HG03025 (cell line): Measurements from ENCODE around the gene SPACA9.

Experiments used
- ATAC-seq: cut with Tn5 transposase; IDR thresholded peaks from one replicate; pipeline ENCODE4 v1.9.1; 2021; ENCODE audit warnings: mild to moderate bottlenecking, moderate library complexity; ENCODE audit not compliant: unreplicated experiment, low FRiP score

Gene SPACA9

DNA sequence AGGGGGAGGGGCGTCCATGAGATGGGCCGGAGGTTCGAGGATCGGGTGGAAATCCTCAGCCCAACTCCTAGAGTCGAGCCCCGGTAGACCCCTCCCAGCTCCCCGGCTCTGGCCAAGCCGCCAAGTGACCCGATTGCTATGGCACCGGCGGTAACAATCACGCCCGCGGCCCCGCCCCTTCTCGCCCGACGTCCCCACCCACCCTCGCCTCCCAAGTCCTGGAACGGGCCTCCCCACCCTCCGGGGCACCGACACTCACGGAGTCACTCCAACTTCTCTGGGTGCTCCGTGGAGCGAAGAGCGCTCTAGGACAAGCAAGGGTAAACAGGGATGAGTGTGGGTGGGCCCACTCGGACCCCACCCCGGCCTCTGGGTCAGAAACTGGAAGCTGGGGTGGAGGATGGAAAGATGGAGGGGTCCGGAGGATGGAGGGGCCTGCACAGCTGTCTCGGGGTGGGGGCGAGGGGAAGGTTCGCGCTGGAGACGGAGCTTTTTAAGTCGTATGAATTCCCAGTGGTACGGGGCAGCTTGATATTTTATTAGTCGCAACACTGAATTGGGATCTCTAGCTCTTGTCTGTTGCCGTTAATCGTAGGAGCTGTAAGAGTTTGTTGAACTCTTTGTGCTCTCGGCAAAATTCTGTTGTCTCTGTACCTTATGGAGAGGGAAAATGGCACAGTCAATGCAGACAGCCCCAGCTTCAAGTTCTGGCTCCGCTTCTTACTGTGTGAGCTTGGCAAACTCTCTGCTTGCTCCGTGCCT is at the start of gene SPACA9:
Gene SPACA9 (plus strand): TSS at position 204 of the 762 bp plus-strand sequence. CDS start 5,050 bp downstream, outside the sequence.
- ATAC-seq: no peak

DNA sequence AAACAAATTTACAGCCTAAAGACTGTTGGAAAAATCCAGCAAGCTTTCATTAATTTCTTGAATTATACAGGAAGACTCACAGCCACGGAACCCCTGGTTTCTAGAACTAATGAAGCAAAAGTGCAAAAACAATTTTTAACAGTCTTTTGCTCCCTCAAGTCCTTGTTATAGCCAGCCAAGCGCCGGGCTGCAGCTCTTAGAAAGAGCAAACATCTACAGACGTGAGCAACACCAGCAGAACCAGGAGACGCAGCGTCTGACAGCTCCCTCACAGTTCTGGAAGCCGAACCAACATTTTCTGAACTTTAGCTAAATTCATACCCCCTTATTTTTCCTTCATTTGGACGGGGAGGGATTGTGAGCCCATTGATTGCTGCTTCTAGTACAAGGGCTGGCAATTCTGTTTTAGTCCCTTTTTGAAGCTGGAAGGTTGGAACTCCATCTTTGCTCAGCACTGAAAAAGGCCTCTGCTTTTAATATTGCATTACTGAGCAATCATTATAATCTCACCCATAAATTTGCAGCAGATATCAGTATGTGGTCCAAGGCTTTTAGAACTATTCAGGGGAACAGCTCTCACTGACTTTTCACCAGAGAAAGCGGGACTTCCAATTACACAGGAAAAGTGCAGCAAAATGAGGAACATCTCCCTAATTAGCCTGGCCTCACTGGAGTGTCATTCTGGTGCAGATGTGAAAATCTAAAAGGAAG is 46.4 kb upstream of the SPACA9 start:
- no peak for ATAC-seq

DNA sequence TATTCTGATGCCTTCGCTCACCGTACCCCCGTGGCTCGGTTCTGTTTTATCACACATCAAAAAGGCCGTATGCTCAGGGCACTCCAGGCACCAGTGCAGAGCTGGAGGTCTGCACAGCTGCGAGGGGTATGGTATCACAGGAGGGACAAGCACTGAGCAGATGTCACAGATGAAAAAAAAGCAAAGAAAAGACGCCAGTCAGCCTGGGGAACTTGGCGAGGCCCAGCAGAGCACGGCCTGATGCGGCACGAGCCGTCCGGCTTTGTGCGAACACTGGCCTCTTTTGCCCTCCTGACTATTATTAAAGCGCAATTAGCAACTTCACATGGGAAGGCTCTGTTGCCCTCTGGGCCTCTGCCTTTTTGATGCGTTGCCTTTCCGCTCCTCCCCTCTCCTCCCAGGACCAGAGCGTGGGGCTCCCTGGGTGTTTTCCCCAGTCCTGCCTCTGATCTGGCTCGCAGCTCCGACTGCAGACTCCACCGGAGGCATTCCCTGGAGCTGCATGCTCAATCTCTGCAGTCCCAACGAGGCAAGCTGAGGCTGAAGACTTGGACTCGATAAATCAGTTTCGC is 45.1 kb upstream of the SPACA9 start:
- no peak for ATAC-seq

DNA sequence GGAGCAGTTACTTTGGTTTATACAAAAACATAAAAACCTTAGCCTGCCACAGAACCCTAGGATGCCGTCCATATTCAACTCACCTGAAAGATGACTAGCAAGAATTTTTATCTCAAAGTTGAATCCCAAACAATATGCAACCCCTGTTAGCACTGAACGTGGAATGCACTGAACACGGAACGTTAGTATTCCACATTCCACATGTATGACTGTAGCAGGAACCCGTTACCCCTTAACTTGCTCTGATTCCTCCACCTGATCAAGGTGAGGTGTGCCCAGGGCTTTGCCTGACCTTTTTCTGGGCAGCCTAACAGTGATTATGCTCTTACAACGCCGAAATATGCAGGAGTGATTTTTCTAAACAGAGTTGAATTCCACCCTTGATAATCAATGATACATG is 44.4 kb upstream of the SPACA9 start:
- no peak for ATAC-seq

DNA sequence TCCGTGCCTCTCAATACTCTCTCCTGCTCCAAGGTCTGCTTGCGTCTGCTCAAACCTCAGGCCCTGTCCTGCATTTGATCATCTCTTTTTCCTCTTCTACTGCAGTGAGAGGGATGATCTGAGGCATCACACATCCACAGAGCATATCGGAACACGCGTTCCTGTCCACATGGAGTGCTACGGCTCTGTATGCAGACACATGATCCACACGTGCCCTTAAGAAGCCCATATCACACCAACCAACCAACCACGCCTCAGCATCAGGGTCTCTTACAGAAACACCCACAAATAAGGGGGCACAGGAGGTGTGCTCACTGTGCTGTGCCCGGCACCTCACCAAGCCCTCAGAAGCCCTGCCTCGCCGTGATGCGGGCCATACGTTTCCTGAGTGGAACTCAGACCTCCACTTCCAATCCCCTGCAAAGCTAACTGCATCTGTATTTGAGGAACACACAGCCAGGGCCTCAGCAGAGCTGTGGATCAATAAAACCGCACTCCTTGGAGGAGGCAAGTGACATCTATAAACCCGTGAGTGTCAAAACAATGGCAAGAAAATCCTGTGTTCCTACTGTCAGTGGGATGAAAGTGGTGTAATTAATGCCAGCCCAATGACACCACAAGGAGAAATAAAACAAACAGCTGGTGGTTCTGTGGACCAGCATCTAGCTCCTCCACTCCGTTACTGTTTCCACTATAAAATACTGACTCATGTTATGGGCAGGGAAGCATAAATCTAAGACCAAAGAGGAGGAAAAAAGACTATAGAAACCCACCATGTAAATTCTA is 41.0 kb upstream of the SPACA9 start:
- ATAC-seq: no peak

DNA sequence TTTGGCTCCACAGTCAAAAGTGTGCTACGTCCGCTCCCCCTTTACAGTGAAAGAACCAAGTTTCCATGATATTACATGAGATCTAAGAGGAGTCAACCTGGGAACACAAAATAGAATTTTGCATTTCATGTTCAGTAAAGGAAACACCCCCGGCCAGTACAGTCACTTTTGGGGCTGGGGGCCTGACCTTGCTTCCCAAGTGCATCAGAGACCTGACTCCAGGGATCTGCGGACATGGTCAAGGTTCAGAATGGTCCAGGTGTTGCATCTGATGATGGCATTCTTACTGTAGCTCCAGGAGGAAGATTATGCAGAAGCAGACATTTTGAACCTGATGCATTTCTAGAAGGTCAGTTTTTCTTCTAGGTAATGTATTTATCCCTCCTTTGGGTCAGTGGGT is 40.4 kb upstream of the SPACA9 start:
- no peak for ATAC-seq

DNA sequence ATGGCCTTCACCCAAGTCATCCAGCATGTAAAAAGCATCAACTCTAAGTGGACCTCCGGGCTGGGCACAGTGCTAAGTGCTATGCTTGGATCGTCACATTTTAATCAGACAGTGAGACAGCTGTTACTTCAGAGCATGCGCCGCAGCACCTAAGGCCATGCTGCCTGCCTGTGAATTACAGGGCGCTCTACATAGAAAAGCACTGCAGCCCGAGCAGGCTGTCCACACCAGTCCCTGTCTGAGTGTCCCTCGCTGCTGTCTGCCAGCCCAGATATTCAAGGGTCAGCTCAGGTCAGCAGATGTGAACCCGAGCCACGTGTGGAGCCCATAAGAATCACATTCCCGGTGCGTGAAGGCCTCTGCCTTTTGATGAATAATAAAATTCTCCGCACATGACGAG is 37.7 kb upstream of the SPACA9 start:
- no peak for ATAC-seq

DNA sequence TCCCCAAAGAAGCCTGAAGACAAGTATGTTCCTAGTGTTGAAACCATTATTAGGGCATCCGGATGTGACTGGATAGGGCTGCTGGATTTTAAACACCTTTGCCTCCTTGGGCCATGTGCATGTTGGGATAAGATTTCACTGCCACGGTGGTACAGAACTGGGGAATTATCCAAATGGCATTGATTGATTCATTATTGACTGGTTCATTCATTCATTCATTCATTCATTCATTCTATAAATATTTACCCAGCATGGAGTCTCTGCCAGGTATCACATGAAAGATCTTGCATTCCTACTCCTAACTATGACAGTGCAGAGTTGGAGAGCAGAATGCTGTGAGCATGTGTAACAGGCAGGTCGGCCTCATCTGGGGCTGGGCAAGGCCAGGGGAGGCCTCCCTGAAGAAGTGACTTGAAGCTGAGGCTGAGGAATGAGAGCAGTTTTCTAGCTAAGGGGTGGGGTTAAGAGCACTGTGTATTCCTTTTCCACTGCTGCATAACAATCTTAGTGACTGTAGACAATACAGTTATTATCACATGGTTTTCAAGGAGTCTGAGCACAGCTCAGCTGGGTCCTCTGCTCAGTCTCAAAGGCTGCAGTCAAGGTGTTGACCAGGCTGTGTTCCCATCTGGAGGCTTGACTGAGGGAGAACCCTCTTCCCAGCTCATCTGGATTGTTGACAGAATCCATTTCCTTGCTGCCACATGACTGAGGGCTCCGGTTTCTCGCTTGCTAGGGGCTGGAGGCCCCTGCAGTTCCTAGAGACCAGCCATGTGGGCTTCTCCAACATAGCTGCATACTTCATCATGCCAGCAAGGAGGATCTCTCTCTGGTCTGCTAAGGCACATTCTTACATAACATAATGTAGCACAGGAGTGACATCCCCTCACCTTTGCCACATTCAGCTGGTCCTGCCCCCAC is 36.3 kb upstream of the SPACA9 start:
- ATAC-seq: no peak

DNA sequence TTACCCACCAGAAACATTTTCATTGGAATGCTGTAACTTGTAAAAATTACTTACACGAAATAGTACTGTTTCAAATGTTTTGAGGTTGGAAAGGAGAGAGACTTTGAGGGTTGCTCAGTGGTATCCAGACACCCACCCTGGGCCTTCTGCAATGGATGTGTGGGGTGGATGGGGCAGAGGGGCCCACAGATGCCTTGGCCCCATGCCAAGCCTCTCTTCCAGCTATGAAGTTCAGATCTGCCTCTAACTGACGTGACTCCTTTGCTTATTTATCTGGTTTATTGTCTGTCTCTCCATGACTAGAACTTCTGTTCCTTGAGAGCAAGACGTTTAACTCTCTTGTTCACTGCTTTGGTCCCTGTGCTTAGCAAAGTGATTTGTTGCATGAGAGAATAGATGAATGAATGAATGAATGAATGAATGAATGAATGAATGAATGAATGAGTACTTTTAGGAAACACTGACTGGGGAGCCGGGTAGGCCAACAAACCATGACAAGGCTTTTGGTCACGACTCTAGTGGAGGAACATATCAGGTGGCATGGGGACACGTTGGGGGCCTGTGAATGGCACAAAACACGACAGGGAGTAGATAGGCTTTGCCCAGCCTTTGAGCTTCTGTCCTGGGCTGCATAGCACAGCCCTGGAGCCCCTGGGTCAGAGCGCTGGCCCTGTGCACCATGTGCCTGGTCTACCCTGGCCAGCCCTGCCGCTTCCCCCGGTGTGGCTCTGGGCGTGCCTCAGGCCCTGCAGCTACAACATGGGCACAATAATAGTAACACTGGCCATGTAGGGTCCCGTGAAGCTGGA is 32.4 kb upstream of the SPACA9 start:
- no peak for ATAC-seq

DNA sequence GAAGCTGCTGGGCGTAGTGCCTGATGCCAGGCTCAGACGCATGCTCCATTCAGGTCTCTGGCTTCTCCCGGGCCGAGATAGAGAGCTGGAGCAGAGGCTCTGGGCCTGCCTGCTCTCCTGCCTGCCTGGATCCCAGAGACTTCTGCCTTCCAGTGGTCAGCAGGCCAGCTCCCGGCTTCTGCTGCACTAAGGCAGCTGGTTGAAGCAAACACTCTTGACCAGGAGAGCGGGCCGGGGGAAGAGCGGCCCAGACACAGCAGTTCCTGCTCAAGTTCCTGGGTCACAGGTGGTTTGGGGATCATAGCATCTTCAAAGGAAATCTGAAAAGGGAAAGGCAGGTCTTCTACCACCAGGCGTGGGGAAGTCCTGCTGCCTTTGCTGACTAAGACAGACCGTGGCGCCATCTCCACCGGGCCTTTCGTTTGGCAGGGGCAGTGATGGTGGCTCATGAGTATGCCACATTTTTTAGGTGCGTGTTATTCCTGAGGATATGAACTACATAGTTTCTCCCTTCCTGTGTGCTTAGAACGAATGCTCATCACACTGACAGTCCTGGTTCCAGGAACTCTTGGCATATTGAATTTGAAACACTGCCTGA is 31.7 kb upstream of the SPACA9 start:
- ATAC-seq: no peak

DNA sequence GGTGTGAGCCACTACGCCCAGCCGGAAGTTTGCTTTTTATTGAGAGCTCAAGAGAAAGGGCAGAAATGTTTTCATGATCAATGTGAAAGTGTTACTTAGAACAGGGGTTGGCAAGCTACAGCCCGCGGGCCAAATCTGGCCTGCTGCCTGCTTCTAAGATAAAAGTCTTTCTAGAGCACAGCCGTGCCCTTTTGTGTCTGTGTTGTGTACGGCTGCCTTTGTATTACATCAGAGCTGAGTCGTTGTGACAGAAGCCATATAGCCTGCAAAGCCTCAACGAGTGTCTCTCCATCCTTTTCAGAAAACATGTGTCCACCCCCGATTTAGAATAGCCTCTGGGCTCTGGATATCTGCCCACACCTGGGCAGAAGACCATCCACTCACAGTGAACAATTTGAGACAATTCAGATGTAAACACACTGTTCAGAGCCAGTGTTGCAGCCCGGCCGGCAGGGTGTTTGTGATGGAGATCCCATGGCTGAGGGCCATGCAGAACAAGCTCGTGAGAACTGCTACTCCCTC is 29.5 kb upstream of the SPACA9 start:
- no peak for ATAC-seq

DNA sequence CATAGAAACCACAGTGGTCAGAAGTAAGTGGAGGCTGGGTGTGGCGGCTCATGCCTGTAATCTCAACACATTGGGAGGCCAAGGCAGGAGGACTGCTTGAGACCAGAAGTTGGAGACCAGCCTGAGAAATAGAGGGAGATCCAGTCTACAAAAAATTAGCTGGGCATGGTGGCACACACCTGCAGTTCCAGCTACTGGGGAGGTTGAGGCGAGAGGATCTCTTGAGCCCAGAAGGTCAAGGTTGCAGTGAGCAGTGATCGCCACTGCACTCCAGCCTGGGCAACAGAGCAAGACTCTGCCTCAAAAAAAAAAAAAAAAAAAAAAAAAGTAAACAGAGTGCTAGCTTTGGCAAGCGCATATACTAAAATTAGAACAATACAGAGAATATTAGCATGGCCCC is 25.2 kb upstream of the SPACA9 start:
- ATAC-seq: no peak

DNA sequence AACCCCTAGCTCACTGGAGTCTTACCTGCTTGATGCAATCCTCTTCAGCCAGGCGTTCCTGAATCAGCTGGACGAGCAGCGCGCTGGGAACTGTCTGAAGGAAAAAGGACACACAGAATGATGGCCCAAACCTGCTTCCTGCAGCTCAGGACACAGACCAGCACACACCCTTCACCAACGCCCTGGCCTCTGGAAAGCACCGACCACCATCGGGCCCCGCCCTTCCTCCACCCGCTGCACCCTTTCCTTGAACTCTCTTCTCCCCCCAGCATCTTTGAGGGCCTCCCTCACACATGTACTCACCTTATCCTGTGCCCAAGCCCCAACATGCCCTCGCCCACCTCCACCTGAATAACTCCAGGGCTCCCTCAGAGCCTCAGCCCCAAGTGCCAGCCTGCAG is 23.9 kb upstream of the SPACA9 start:
- no peak for ATAC-seq

DNA sequence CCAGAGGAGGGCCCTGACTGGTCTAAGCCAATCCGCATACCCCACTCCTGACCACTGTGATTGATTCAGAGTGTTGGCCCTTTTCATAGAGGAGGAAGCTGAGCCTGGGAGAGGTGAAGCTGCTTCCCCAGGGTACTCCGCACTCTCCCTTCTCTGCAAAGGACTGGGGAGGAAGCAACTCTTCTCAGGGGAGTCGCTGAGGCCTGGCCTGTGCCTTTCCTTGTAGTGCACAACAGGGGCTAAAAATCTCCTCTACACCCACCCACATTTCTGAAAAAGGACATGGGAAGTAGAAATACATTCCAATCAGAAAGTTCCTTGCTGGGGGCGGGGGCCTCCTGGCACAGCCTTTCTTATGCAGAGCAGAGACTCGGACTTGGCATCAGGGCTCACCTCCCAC is 22.8 kb upstream of the SPACA9 start:
- ATAC-seq: no peak

DNA sequence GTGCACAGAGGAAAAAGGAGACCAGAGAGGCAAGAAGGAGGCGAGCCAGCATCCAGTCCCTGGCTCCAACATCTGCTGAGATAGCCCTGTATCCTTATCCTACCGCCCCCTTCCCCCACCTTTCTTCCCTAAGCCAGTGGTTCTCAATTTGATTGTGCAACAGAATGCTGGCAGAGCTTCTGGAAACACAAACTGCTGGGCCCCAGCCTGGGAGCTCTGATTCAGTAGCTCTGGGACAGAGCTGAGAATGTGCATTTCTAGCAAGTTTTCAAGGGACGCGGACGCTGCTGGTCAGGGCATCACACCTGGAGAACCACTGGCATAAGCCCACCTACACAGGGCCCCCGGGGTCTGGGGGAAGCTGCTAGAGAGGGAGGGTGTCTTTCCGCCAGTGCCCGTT is 21.7 kb upstream of the SPACA9 start:
- no peak for ATAC-seq

DNA sequence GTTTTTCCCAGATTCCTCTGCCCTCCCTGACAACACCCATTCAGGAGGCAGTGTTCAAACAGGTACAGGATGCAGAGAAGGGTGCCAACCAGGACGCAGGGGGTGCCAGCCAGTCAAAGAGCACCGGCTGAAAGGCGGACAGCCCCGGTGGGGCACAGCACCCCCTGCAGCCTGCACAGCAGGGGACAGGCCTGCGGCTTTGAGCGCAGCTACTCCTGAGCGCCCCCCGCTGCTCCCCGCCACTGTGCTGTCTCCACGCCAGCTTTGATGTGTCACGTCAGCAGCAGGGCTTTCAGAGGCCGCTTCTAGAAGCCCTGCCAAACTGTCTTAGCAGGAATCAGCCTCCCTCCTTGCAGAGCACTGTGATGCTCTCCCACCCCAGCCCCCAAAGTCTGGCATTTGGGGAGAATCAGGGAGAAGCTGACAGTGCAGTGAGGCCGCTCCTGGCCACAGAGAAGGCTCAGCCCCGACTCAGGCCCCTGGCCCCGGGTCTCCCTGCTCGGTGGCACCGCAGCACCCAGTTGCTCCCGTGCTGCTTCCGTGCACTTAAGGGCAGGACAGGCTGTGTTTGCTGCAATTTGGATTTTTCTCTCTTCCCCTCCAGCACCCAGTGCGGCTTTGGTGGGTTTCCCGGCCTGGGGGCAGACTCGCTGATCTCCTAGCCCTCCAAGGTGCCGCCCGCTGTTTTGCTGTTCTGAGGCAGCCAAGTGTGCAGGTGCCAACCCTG is 20.9 kb upstream of the SPACA9 start:
- ATAC-seq: no peak

DNA sequence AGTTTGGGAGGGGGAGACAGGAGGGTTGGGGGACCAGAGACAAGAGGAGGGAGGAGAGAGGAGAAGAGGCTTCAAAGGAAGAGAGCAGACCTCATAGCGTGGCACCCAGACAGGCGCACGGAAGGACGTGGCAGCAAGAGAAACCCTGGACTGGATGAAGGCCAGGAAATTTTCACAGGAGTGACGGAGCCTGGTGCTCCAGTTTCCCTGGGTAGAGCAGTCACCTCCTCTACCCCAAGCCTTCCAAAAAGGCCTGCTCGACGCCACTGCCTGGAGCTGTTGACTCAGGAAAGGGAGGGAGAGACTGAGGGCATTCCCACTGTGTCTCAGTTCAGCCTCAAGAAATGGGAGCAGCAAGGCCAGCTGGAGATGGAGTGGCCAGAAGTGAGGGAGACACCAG is 19.9 kb upstream of the SPACA9 start:
- no peak for ATAC-seq

DNA sequence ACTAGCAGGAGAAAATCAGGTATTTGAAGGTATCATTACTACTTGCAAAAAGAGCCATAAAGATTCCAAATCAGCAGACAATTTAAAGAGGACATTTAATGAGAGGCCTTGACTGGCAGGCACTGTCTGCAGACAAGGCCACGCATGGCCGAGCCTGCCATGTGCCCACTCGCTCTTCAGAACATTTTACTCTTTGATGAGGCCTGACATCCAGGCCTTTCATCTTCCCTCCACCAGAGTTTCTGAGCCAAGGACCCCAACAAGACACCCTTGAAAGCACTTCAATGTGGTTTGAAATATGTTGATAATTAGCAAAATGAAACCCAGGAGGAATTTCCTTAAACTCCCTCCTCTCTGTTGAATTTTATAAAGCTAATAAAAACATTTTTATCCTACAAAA is 17.0 kb upstream of the SPACA9 start:
- no peak for ATAC-seq
